ENCODE data around the gene CHCHD4.
A peak's percentile ranks its signal among the peaks of the same experiment; 100 is the strongest.
"Not testable (repeated sequence)": the region's sequence is repeated elsewhere in the genome, so short reads cannot be mapped to it uniquely, and the experiment has no call there.

CHCHD4 gene

DNA sequence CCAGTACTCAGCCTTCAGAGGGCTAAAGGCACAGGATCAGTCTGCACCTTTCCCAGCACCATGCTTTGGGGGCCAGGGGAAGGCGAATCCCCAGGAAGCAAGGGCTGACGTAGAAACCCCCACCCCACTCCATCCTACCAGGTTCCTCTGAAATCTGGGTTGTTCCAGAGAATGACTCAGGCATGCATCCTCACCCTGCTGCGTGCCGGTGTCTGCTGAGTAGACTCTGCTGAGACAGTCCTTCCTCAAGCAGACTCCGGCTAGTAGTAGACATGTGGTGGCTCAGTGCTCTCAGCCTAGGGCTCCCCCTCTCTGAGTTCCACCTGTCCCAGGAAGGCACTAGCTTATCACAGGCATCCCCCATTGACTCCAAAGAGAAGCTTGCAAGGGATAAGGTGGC, 9.2 kb upstream of the CHCHD4 start:
- DNase-seq = no peak

DNA sequence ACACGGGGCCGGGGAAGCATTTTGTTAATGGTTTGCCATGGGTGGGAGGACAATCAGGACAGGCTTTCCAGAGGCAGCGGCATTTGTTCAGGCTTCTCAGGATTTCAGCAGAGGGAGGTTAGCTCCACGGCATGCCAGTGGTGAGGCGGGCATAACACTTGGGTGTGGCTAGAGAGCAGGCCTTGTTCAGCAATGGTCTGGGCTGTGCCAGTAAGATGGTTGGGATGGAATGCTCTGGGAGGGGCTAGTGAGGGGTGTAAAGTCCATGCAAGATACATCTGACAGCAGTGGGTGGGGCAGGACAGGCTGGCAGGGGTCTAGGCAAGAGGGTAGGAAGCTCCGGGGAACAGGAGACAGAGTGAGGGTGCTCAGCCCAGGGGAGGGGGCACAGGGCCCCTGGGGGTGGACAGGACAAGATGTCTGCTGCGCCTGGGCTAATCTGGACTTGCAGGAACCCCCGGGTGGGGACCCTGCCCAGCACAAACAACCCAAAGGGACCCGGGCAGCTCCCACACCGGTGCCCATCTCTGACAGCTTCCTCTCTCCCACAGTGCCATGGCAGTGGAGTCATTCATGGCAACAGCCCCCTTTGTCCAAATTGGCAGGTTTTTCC, 8.6 kb upstream of the CHCHD4 start:
- DNase-seq = no peak

DNA sequence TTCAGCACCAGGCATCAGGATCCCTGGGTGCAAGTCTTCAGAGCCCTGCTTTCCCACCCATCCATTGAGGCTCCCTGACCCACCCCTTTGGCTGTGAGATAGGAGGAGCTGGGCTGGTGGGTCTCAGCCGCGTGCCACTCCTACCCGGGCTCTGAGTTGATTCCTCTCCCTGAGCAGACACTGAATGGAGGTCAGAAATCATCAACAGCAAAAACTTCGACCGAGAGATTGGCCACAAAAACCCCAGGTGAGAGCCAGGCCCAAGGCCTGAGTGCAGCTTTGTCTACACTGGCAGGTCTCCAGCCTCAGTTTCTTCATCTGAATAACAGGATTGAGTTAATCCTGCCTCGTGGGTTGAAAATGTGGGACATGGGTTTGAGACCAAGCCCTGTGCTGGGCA, 8.0 kb upstream of the CHCHD4 start:
- no peak for DNase-seq

DNA sequence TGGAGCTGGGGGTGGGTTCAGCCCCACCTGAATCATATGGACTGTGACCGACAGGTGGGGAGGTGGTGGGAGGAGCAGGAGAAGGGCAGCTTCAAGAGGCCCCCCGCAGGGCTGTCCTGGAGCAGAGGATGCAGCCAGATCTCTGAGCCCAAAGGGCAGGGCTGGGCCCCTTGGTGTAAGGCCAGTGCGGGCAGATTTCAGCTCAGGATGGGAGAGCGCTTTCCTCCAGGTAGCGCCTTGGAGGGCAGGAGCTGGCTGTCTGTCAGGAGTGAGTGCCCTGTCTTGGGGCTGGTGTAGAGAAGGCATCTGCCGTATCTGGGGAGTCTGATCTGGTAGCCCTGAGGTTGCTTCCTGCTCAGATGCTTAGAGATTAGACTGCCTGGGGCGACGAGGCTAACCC, 7.5 kb upstream of the CHCHD4 start:
- no peak for DNase-seq

DNA sequence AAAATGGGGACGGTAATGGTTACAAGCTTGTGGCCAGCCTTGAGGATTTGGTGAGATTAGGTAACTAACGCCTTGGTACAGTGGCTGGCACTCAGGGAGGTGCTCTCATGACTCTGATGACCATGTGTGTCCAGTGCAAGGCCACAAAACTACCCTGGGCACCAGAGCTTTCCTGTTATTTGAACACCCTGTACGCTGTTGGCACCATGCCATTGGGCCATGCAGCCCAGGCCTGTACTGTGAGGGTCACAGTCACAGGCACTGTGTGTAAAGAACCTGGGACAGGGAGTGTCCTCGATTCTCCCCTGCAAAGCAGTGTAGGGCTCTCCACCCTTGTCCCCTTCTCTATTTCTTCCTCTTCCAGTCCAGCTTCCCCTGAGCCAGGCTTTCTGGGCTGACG, 6.5 kb upstream of the CHCHD4 start:
- DNase-seq = no peak

DNA sequence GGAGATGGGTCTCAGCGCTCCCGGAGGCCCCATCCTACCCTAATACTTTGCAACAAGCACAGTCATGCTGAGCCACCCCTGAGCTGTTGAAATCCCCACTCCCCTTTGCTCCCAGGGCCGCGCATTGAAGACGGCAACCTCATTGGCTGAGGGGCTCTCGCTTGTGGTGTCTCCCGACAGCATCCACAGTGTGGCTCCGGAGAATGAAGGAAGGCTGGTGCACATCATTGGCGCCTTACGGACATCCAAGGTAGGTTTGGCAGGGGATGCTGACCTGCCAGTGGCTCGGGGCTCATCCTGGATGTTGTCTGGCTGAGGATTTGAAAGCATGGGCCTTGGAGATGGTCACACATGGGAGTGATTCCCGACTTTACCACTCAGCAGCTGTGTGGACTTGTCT, 6.0 kb upstream of the CHCHD4 start:
- DNase-seq = no peak

DNA sequence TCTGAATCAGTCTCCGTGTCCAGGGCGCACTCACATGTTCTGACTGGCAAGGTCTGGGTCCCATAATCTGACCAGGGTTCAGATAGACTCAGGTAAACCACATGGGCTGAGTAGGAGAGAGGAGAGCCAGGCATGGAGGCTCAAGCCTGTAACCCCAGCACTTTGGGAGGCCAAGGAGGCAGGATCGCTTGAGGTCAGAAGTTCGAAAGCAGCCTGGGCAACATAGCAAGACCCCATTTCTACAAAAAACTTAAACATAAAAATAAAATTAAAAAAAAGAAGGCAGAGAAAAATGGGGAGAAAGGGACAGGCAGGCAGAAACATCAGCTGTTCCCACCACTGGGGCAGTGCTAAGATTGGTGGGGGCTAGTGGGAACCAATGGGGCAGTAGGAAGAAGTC, 5.6 kb upstream of the CHCHD4 start:
- DNase-seq = no peak

DNA sequence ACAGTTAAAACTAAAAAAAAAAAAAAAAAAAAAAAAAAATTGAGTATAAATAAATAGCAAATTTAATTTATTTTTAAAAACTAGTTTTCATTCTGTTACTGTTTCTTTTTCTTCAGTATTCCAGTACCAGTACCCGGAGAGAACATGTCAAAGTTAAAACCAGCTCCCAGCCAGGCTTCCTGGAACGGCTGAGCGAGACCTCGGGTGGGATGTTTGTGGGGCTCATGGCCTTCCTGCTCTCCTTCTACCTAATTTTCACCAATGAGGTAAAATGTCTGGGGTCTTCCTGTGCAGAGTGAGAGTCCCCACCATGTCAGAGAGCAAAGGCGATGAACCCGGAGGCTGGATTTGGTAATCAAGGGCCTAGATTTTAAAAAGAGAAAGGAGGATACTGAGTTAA, 4.6 kb upstream of the CHCHD4 start:
- DNase-seq = no peak

DNA sequence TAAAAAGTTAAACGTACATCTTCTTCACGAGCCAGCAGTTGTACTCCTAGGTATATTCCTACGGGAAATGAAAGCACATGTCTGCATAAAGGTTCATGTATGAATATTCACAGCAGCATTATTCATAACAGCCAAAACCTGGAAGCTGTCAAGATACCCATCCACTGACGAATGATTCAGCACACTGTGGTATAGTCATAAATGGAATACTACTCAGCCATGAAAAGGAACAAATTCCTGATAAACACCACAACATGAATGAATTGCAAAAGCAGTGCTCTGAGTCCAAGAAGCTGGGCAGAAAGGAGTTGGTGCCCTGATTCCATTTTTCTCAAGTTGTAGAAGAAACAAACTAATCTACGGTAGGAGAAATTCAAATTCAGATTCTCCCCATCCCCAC, 4.1 kb upstream of the CHCHD4 start:
- no peak for DNase-seq

DNA sequence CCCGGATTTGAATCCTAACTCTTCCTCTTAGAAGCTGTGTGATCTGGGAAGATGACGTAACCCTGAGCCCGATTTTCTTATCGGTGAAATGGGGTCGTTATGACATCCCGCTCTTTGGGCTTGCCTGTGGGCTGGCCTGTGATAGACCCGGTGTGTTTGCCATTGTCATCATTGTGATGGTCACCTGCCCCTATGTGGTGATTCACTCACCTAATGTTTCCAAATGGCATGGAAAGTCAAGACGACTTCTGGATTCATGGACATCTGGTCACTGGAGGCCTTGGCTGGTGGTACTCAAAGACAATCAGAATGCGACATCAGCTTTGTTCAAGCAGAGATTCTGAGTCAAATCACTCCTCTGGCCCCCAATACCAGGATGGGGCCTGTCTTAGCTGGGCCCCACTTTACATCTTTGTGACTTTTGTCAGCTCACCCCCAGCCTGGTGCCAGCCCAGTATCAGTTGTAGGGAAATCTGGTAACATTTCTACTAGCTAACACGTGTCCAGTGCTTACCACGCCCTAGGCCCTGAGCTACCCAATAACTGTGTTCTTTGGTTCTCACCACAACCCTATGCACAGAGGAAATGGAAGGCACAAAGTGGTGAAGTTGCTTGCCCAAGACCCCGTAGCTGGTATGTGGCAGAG, 3.0 kb upstream of the CHCHD4 start:
- DNase-seq = no peak

DNA sequence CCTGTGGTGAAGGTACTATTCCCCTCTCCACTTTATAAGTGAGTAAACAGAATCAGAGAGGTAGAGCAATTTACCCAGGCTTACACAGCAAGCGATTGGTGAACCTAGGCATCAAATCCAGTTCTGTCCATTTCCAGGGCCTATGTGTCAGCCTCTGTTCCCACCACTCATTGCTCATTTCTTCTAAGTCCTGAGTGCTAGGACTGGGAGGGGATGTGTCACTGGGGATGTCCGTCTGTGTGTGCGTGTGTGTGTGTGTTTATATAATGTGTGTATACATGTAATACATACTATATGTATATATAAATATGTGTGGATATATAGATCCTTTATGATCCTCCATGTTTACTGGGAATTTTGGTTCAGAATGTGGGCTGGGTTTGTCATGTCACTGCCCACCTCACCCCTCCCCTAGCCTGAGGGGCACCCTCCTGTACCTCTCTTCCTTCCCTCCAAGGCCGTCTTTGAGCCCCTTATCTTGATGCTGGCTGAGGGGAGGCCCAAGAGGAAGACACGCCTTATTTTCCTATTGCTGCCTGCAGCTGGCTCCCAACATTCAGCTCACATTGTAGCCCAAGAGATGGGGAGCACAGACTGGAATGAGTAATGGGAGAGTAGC, 2.3 kb upstream of the CHCHD4 start:
- DNase-seq = no peak

DNA sequence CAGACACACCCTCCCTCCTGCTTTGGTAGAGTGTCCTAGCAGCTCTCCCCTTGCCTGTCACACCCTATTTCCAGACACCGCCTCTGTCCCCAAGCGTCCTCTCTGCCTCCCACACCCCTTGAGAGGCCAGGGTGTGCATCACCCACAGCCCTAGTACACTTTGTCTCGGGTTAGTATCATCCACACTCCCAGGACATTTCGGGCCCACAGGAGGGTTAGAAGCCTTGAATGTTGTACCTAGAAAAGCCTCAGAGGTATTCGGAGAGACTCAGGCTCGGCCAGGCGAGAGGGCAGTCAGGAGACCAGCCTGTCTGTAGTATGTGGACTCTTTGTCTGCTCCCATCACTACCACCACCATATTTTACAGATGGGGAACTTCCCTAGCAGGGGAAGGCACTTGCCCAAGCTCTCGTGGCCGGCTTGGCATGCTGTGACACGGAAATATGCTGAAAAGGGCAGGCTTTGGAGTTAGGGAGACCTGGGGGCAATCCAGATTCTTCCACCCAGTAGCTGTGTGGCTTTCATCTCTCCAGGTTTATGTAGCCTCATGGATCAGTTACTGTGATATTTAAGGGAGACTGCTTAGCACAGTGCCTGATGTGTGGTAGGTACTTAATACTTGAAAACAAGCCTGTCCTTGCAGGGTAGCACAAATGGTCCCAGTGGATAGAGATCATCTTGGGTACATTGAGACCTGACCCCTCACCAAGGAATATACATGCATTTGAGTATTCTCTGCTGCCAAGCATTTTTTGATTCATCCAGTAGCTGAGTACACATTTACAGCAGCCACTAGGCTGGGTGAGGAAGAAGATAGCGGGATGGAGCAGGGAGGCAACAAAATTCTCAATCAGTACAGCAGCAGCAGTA, 1.6 kb upstream of the CHCHD4 start:
- no peak for DNase-seq

DNA sequence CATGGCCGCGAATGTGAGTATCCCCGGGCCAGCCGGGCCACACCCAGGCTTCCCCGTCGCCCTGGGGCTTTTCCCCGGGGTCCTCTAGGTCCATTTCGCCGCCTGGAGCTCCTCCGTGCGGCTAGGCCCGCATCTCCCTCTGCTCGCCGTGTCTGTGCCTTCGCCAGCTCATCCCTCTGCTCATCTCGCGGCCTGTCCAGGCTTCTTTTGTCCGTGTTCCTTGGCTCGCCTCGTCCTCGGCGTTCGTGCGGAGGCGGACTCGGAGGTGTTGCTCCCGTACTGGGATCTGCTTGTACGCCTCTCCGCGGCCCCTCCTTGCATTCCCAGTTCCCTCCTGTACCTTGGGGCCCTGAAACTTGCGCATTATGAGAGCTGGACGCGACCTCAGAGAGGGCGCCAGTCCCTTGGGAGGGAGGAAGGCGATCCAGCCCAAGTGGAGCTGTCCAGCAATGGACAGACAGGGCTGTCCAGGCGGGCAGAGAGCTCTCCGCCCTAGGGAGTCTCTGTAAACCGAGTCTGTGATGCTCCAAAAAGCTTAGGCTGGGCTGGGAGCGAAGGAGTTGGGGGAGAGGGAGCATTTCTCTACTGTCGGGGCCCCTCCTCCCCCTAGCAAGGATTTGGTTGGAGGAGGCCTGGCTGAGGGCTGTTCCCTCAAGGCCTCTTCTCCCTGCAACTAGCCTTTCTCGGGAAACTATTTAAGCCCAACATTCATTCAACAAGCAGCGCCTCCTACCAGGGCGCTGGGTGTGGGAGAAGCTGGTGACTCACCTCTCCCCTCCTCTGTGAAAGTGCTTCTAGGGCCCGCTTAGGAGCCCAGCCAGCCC, 735 bp upstream of the CHCHD4 start:
- DNase-seq = peak; percentile 51 to 58

DNA sequence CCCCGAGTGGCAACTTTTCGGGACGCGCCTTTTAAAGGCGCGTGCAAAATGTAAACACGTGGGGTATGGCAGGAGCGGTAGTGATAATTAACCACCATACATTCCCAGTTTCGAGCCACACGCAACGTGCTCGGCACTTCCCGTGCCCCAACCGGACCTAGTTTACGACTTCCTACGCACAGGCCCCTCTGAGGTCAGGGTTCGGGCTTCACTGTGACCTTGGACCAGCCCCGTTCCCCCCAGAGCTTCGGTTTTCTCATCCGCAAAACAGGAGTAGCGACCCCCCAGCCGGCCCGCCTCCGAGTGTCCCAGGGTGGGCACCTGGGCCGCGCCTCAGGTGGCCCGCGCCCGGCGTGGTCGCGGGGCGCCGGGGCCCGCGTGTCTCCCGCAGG, 451 bp downstream of the CHCHD4 start:
- DNase-seq = peak in 1 of 2 donors; percentile 54

DNA sequence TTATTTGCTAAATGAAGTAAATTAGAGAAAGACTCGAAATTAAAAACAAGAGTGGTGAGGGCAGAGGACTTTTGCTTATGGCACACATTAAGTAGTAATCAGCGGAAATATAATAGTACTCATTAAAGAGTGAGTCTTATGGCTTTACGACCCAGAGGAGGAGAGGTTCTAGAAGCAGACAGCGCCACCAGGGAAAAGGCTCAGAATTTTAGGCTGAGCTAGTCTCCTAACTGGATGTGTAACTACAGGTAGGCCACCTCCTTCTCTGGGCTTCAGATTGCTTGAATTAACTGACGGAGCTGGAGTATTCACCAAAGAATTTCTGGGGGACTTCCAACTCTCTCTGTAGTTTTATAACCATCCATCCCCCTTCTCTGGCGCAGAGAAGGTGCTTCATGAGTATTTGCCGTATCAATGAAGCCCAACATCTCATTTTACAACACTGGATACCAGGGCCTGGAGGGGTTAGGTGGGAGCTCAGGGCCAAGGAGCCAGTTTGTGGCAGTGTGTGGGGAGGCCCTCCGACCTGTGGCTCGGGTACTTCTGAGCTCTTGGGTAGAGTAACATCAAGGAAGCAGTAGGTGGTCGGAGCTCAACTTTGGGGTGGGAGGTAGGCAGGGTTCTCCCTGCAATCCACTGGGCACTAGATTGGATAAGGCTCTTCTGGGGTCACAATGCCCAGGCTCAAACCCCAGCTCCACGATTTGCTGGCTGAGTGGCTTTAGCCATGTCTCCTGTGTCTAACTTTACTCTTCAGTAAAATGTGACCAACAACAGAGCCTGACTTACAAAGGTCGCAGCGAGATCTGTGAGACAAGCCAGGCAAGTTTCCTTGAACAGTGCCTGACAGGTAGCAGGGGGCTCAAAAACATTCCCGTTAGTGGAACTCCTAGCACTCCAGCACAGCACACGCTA, 1.1 kb downstream of the CHCHD4 start:
- DNase-seq = no peak

DNA sequence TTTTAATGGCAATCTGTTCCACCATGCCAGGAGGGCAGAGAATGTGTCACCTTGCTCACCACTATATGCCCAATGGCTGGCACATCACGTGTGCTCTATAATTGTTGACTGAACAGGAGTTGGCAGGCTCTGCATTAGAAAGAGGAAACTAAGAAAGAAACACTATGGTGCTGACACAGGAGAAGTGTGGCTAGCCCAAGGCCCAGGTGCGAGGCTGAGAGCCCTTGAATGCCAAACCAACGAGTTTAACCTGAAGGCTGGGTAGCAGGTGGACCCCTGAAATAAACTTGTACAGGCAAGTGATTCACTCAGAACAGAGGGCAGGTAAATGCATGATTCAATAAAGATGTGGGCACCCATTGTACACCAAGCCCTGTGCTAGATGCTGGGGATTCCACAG, 2.4 kb downstream of the CHCHD4 start:
- no peak for DNase-seq

DNA sequence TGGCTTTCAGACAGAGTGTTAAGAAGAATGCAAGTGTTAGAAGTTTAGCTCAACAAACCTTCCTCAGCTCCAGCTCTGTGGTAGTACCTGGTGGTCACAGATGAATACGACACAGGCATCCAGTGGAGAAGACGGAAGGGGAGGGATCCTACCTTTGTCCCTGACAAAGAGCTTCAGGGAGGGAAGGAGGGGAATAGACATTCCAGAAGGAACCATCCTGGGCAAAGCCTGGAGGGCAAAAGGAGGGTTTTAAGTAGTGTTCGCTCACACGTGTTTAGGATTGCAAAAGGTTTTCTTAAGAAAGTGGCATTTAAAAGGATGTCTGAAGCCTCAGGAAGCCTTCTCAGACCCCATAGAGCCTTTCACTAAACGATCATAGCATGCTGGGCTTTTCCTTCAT, 2.8 kb downstream of the CHCHD4 start:
- no peak for DNase-seq

DNA sequence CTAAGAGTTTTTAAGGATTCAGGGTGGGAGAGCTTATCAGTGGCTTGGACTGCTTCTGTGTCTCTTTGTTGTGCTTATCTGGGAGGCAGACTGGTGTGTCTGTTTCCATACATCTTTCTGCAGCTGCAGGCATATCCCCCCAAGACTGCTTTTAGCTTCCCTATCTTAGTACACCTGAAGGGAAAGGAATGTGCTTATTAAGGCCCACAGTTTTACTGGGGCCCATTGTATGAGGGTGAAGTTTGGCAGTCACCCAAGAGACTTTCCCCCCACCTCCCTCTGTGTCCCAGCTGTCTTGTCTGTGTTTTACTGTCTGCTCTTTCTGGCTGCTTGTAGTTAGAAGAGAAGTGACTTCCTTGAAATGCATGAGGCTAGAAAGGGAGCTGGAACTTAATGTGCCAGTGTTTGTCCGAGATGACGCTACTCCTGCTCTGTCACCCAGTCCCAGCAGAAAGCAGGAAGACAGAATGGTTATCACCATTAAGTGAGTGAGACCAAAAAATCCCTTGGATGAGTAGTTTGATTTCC, 3.7 kb downstream of the CHCHD4 start:
- not testable (repeated sequence) for DNase-seq

DNA sequence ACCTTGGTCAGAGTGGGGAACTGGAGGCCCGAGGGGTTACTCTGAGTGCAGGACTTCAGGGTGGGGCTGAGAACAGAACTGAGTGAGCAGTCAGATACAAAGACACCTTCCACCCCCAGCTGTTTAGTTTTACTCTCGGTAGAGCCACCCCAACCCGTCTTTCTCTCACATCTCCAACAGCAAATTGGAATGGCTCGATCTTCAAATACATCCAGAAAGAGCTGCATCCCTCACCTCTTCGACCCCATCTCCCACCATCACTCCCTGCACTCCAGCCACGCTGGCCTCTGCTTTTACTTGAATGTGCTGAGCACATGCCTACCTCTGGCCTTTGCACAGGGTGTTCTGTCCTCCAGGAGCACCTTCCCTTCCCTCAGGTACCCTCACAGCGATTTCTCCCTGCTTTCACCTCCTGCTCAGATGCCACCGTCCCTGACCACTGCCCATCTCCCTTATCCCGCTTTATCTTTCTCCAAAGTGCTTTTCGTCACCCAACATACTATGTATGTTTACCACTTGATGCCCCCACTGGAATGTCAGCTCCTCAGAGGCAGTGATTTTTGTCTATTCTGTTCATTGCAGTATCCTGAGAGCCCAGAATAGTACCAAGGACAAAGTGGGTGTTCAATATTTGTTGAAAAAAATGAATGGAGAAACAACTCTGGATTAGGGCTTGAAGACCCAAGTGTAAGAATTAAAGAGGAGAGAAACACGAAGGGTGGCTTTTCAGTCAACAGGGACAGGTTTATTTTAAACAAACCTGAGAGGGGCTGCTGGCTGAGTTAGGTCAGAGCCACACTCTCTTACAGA, 4.4 kb downstream of the CHCHD4 start:
- DNase-seq = no peak

DNA sequence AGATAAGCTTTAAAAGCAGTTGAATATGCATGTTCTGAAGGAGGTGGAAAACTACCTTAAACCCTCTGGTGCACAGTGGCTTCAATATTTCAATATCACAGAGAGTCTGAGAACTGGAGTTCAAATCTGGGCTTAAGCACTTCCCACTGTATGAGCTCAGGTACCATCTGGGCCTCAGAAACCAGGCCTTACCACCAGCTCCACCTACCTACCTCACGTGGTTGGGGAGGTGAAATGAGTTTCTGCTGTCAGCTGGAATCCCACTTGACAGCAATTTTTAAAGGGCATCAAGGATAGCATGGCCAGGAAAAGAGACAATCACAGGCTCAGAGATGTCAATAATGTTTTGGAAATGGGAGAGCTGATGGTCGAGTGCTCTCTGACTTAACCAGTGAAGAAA, 5.0 kb downstream of the CHCHD4 start:
- DNase-seq = no peak

All from bone marrow (tissue), 2 donors.